Measurements from ENCODE around the gene PIK3CG.
"Not testable (repeated sequence)": the region's sequence is repeated elsewhere in the genome, so short reads cannot be mapped to it uniquely, and the experiment has no call there.

PIK3CG gene

GRCh38 chr7:106824458-106824857 lies 40.6 kb upstream of the PIK3CG start:
- no peak for TF ChIP-seq CTCF (IDR thresholded peaks at IDR 0.05; ENCODE audit: control insufficient read depth, extremely low read depth, insufficient read depth)
- no peak overlapping the region for H3K4me3 ChIP-seq (ENCODE audit: low read depth, low read length)
- DNase-seq (ENCODE audit: low read depth) = no peak

GRCh38 chr7:106827626-106828025 lies 37.5 kb upstream of the PIK3CG start:
- no peak for TF ChIP-seq CTCF (IDR thresholded peaks at IDR 0.05; ENCODE audit: control insufficient read depth, extremely low read depth, insufficient read depth)
- no peak overlapping the region for H3K4me3 ChIP-seq (ENCODE audit: low read depth, low read length)
- DNase-seq (ENCODE audit: low read depth) = no peak

GRCh38 chr7:106829496-106829895 lies 35.6 kb upstream of the PIK3CG start:
- no peak for TF ChIP-seq CTCF (IDR thresholded peaks at IDR 0.05; ENCODE audit: control insufficient read depth, extremely low read depth, insufficient read depth)
- no peak for DNase-seq (ENCODE audit: low read depth)
- no peak overlapping the region for H3K4me3 ChIP-seq (ENCODE audit: low read depth, low read length)

GRCh38 chr7:106830896-106831295 lies 34.2 kb upstream of the PIK3CG start:
- not testable (repeated sequence) for H3K4me3 ChIP-seq (ENCODE audit: low read depth, low read length); DNase-seq (ENCODE audit: low read depth)

GRCh38 chr7:106836816-106837215 lies 28.3 kb upstream of the PIK3CG start:
- no peak overlapping the region for H3K4me3 ChIP-seq (ENCODE audit: low read depth, low read length)
- no peak for DNase-seq (ENCODE audit: low read depth)
- no peak for TF ChIP-seq CTCF (IDR thresholded peaks at IDR 0.05; ENCODE audit: control insufficient read depth, extremely low read depth, insufficient read depth)

- no peak for DNase-seq (ENCODE audit: low read depth)
- H3K4me3 ChIP-seq (ENCODE audit: low read depth, low read length) = no peak overlapping the region
- TF ChIP-seq CTCF (IDR thresholded peaks at IDR 0.05; ENCODE audit: control insufficient read depth, extremely low read depth, insufficient read depth) = no peak
These were observed 25.6 kb upstream of the PIK3CG start for GRCh38 chr7:106839511-106839910.

GRCh38 chr7:106840342-106840741 lies 24.7 kb upstream of the PIK3CG start:
- no peak for DNase-seq (ENCODE audit: low read depth)
- TF ChIP-seq CTCF (IDR thresholded peaks at IDR 0.05; ENCODE audit: control insufficient read depth, extremely low read depth, insufficient read depth) = no peak
- H3K4me3 ChIP-seq (ENCODE audit: low read depth, low read length) = no peak overlapping the region

Data from LNCaP clone FGC (cell line).